GM12865 (cell line): ENCODE measurements around the gene GABRA5.

Source experiments
- DNase-seq: peaks from one replicate; pipeline ENCODE4 v3.0.0; 2010; ENCODE audit warnings: low read depth
- H3K4me3 ChIP-seq: 2 replicates; pipeline ENCODE4 v1.5.1; 2011; ENCODE audit warnings: mild to moderate bottlenecking, low read depth, low read length, control low read depth
- TF ChIP-seq, protein P1 (sequence below): IDR thresholded peaks from 2 replicates; pipeline ENCODE4 v1.5.1; 2011; ENCODE audit warnings: low read length, control low read depth, low read depth, inconsistent platforms; ENCODE audit not compliant: insufficient read depth; ENCODE audit errors: missing control alignments

GABRA5 gene

DNA sequence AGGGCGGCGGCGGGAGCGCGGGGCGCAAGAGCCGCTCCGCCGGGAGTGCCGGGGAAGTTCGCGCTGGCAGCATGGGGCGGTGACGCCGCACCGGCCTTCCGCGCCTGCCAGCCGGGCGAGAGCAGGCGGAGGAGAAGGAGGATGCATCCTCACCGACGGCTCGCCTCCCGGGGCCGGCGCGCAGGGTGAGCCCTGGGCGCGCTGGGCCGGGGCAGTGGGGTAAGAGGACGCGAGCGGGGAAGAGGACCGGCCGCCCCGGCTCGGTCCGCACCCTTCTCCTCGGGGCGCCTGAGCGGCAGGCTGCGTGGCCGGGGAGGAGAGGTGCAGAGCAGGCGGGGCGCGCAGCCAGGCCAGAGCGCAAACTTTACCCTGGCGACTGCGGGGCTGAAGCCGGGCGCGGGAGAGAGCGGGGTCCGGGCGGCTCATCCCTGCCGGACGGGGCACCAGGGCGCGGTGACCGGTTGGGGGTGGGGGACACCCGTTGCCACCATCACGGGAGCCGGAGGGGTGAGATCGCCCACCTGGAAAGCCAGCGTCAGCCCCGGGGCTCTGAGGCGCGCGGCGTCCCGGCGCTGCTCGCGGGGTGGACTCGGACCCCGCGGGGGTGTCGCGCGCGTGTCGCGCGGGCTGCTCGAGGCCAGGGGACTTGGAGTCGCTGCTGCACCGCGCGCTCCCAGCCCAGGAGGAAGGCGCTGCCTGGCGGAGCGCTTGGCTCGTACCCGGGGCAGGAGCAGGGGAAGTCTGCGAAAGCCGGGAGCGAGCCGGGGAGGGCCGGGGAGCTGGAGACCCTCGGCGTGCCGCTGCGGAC is 542 bp downstream of the GABRA5 start:
- DNase-seq, result no peak
- TF ChIP-seq, protein P1, sequence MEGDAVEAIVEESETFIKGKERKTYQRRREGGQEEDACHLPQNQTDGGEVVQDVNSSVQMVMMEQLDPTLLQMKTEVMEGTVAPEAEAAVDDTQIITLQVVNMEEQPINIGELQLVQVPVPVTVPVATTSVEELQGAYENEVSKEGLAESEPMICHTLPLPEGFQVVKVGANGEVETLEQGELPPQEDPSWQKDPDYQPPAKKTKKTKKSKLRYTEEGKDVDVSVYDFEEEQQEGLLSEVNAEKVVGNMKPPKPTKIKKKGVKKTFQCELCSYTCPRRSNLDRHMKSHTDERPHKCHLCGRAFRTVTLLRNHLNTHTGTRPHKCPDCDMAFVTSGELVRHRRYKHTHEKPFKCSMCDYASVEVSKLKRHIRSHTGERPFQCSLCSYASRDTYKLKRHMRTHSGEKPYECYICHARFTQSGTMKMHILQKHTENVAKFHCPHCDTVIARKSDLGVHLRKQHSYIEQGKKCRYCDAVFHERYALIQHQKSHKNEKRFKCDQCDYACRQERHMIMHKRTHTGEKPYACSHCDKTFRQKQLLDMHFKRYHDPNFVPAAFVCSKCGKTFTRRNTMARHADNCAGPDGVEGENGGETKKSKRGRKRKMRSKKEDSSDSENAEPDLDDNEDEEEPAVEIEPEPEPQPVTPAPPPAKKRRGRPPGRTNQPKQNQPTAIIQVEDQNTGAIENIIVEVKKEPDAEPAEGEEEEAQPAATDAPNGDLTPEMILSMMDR, result no peak
- no peak overlapping the region for H3K4me3 ChIP-seq

DNA sequence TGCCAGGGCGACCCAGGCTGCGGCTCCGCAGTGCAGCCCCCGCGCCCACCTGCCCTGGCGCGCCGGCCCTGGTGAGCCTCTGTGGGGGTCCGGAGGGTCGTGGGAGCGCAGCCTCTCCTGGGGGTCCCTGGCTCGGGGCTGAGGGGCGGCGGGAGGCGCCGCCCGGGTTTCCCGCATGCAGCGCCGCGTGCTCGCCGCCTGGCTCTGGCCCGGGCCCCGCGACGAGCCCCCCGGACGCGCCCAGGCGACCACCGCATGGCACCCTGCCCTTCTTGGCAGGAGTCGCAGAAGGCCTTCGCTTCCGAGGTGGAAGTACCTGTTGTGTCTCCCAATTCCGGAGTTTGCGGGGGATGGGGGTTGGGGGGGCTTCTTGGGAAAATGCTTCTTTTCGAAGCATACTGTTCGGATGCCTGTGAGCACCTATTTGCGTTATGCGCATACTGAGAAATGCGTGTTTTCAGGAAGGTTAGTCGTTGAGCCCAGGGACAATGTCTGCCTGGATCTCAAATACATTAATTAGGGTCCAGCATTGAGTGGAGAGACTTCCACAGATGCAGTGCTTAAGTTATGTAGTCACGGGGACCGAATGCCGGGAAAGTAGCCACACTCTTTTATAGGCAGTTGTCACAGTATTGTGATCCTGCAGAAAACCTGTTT is 1.3 kb downstream of the GABRA5 start:
- H3K4me3 ChIP-seq, result no peak overlapping the region
- DNase-seq, result no peak
- TF ChIP-seq, protein P1, result no peak

DNA sequence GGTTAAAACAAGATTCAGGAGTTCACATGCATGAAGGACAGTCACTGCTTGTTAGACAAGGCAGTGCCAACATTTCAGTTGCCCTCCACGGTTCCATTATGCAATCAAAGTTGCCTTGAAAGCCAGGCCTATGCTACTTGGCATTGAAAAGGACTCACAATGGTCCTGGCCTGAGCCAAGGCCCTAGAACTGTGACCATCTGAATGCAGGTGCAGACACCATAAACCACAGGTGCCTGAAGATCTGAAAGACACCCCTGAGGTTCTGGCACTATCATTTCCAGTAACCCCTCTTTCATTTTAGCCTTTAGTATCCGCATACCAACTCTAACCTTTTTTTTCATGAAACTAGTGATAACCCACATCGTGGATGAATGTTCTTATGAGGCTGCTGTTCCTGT is 2.8 kb downstream of the GABRA5 start:
- no peak overlapping the region for H3K4me3 ChIP-seq
- TF ChIP-seq, protein P1, result no peak
- DNase-seq, result no peak

DNA sequence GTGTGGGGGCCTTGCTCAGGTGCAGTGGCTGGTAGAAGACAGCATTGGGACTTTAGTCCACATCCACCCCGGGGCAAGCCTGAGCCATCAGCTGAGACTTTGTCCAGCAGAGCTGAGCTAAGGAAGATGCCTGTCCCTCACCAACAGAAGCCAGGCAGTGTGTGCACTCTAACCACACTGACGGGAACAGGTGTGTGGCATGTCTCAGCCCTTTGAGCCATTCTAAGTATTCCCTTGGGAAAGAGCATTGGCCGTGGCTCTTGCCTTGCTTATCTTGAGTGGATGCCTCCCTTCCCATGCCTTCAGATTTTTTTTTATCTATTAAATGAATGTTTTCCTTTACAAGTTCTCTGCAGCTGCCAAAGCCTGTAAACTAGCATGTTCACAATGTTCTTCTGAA is 3.5 kb downstream of the GABRA5 start:
- H3K4me3 ChIP-seq, result no peak overlapping the region
- DNase-seq, result no peak
- TF ChIP-seq, protein P1, result no peak

DNA sequence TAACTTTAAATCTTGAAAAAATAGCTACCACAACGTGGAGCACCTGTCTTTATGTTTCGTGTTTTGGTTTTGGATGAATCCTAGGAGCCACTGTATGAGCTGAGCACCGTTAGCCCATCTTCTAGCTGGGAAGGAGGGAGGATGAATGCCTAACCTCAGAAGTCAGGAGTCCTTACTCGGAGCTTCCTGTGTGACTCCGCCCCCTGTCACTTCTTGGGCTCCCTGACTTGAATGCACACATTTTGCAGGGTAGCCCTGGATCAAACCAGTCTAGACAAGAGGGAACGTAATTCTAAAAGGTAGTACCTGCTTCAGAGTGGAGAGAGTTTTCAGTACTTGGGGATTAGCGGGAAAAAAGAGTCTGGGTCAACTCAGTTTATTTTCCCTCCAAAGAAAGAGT is 5.3 kb downstream of the GABRA5 start:
- no peak for DNase-seq
- no peak overlapping the region for H3K4me3 ChIP-seq
- TF ChIP-seq, protein P1, result no peak

DNA sequence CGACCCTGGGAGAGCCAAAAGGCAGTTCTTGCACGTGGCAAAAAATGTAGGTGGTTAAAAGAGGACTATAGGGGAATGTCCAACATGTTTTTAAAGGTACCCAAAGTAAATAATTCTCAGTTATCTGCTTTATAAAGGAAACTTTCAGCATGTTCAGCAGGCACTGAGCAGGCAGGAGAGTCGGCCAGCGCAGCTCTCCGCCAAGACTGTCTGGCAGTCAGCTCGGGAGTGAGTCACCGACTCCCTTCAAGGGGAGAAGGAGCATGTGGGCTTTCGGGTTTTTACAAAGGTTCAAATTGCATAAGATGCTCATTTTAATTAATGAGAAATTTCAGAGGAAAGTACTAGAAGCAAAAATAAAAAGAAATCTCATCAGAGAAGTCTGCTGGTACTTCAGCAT is 7.0 kb downstream of the GABRA5 start:
- no peak for DNase-seq
- TF ChIP-seq, protein P1, result no peak
- H3K4me3 ChIP-seq, result no peak overlapping the region
